HepG2 (cell line): Measurements from ENCODE around the gene SDK2. TPM values are rescaled to one million over a fixed set of nuclear protein-coding genes. Genes with fewer than 3 reads are reported as not detected.

Experiments
- ATAC-seq: fragments of 200-7000 bp; cut with Tn5 transposase; 3 replicates; pipeline ENCODE4 v1.9.1; 2020; ENCODE audit warnings: mild to moderate bottlenecking, moderate library complexity
- BruUV-seq: library from RNA; stranded (reverse); fragments of 400-500 nt; replicated peaks from 2 replicates; lab custom pipeline; 2021; lab: Mats Ljungman, UMichigan
- CTCF ChIA-PET: fragments of 300-600 bp; formaldehyde crosslinking; extraction: SDS; loops from one replicate; lab custom pipeline; 2021; ENCODE audit warnings: low total read pairs, inconsistent platforms, low intra/inter-chr PET ratio; lab: Yijun Ruan, JAX
- POLR2A ChIA-PET: fragments of 350-600 bp; sonication (Branson Sonifier 250); formaldehyde crosslinking; loops from one replicate; lab custom pipeline; 2020; ENCODE audit warnings: antibody characterized with exemption, inconsistent platforms; lab: Yijun Ruan, JAX
- DNase-seq: peaks from one replicate; pipeline ENCODE4 v3.0.0-alpha.2; 2015; ENCODE audit warnings: low spot score
- FAIRE-seq: peaks from 3 replicates; lab custom pipeline; 2011; peaks lifted over from hg19 to GRCh38; lab: Jason Lieb, UNC
- H2AFZ ChIP-seq: one replicate; pipeline ENCODE4 v1.6.1; 2011; ENCODE audit warnings: low read length, inconsistent platforms
- H3K27ac ChIP-seq: fragments of 300-600 bp; 3 replicates; pipeline ENCODE4 v1.8.0; 2011; ENCODE audit warnings: mixed run types, mild to moderate bottlenecking, mixed read lengths, low read length, inconsistent platforms; ENCODE audit not compliant: insufficient read depth; ENCODE audit errors: extremely low read length
- H3K27me3 ChIP-seq, 2 experiments: fragments of 200-600 bp in 1 of 2; 2 replicates in 1 of 2; 3 replicates in 1 of 2; pipeline versions ENCODE4 v1.6.0 to v1.8.0; 2011; ENCODE audit warnings: low read length in 2 of 2, mild to moderate bottlenecking in 2 of 2, moderate library complexity in 2 of 2, inconsistent platforms in 1 of 2; ENCODE audit not compliant: insufficient read depth in 2 of 2, control insufficient read depth in 1 of 2
- H3K36me3 ChIP-seq, 2 experiments: fragments of 200-600 bp in 1 of 2; replicated peaks in 1 of 2; 2 replicates in 1 of 2; 3 replicates in 1 of 2; pipeline versions ENCODE4 v1.5.1 to v1.8.0; 2011; ENCODE audit warnings: low read length in 2 of 2, inconsistent platforms in 1 of 2; ENCODE audit not compliant: insufficient read depth in 2 of 2, control insufficient read depth in 1 of 2
- H3K4me1 ChIP-seq: 2 replicates; pipeline ENCODE4 v1.5.1; 2012; ENCODE audit warnings: low read length, inconsistent platforms; ENCODE audit not compliant: insufficient read depth
- H3K4me2 ChIP-seq: 2 replicates; pipeline ENCODE4 v1.6.0; 2011; ENCODE audit warnings: low read depth, low read length, inconsistent platforms
- H3K4me3 ChIP-seq, 3 experiments: fragments of 200-600 bp in 1 of 3; sonication (generic), shearing (Covaris generic) in 1 of 3; replicated peaks in 1 of 3; 2 replicates each; pipeline ENCODE4 v1.5.1; 2011 to 2016; ENCODE audit warnings: low read length in 3 of 3, inconsistent platforms in 2 of 3, low read depth in 2 of 3, mild to moderate bottlenecking in 2 of 3, control low read depth in 1 of 3, mixed read lengths in 1 of 3; ENCODE audit not compliant: insufficient read depth in 1 of 3
- H3K79me2 ChIP-seq: one replicate; pipeline ENCODE4 v1.6.1; 2011; ENCODE audit warnings: low read length, inconsistent platforms; ENCODE audit not compliant: insufficient read depth
- H3K9ac ChIP-seq: 2 replicates; pipeline ENCODE4 v1.6.0; 2011; ENCODE audit warnings: mild to moderate bottlenecking, low read depth, low read length, inconsistent platforms; ENCODE audit not compliant: insufficient read depth
- H3K9me3 ChIP-seq: 2 replicates; pipeline ENCODE4 v1.5.1; 2012; ENCODE audit warnings: mild to moderate bottlenecking, low read length
- H4K20me1 ChIP-seq: 2 replicates; pipeline ENCODE4 v1.6.0; 2011; ENCODE audit warnings: inconsistent platforms, mild to moderate bottlenecking, low read length, moderate library complexity; ENCODE audit not compliant: insufficient read depth
- CHCHD3 ChIP-seq: sonication (generic); formaldehyde crosslinking; IDR thresholded peaks from 2 replicates; pipeline ENCODE4 v1.8.0; 2022; ENCODE audit warnings: mild to moderate bottlenecking, missing genetic modification reagents, moderate library complexity
- FOXA1 ChIP-seq, 2 experiments: fragments of 450-650 bp in 1 of 2; sonication (generic) in 1 of 2; formaldehyde crosslinking in 1 of 2; IDR thresholded peaks; 2 replicates each; pipeline versions ENCODE4 v1.4.0 to v1.6.1; 2016 to 2020; ENCODE audit warnings: missing genetic modification reagents in 1 of 2
- PATZ1 ChIP-seq: sonication (generic); formaldehyde crosslinking; IDR thresholded peaks from 2 replicates; pipeline ENCODE4 v1.4.0; 2020; ENCODE audit warnings: missing genetic modification reagents
- PCBP1 ChIP-seq: fragments of 200-400 bp; formaldehyde crosslinking; IDR thresholded peaks from 2 replicates; pipeline ENCODE4 v1.6.1; 2017; ENCODE audit warnings: mild to moderate bottlenecking, low read depth, low read length, borderline replicate concordance
- RBM39 ChIP-seq: fragments of 200-400 bp; formaldehyde crosslinking; IDR thresholded peaks from one replicate; pipeline ENCODE4 v1.6.1; 2018; ENCODE audit warnings: antibody characterized with exemption, mild to moderate bottlenecking, low read depth, low read length; ENCODE audit not compliant: poor library complexity, severe bottlenecking
- SALL1 ChIP-seq: sonication (generic); formaldehyde crosslinking; IDR thresholded peaks from 2 replicates; pipeline ENCODE4 v1.8.0; 2022; ENCODE audit warnings: mild to moderate bottlenecking, missing genetic modification reagents
- STAT5B ChIP-seq: sonication (generic); formaldehyde crosslinking; IDR thresholded peaks from 2 replicates; pipeline ENCODE4 v1.4.0; 2020; ENCODE audit warnings: missing genetic modification reagents
- XRCC5 ChIP-seq: fragments of 200-400 bp; formaldehyde crosslinking; optimal IDR thresholded peaks from 2 replicates; pipeline ENCODE3; 2017; ENCODE audit warnings: mild to moderate bottlenecking, low read length
- ZNF414 ChIP-seq: sonication (generic); formaldehyde crosslinking; IDR thresholded peaks from 2 replicates; pipeline ENCODE4 v1.5.0; 2020; ENCODE audit warnings: missing genetic modification reagents
- ZNF558 ChIP-seq: sonication (generic); formaldehyde crosslinking; IDR thresholded peaks from 2 replicates; pipeline ENCODE4 v1.9.0; 2022; ENCODE audit warnings: mild to moderate bottlenecking, missing genetic modification reagents, borderline replicate concordance
- ZNF839 ChIP-seq: sonication (generic); formaldehyde crosslinking; IDR thresholded peaks from 2 replicates; pipeline ENCODE4 v1.4.0; 2020; ENCODE audit warnings: missing genetic modification reagents, mild to moderate bottlenecking, borderline replicate concordance
- WGBS: methylation state at CpG from one replicate; pipeline ENCODE4 v1.1.6; 2017; ENCODE audit warnings: low lambda C conversion rate; 5-methylcytosine and 5-hydroxymethylcytosine counted together
- in situ Hi-C: cut with HindIII; loops from 2 replicates; pipeline ENCODE4 v1.10.0; 2017; ENCODE audit warnings: low pct_unique_long_range_greater_than_20kb; ENCODE audit not compliant: extremely low pct_ligation_motif_present
- intact Hi-C: fragments of 100-400 bp; cut with micrococcal nuclease; formaldehyde crosslinking; loops from one replicate; pipeline ENCODE4 v1.10.0; 2022; ENCODE audit not compliant: unreplicated experiment
- polyA plus RNA-seq, 8 experiments: library from polyadenylated mRNA; depleted of rRNA in 3 of 8; stranded (reverse) in 7 of 8; unstranded in 1 of 8; fragments of >200 nt; fragmentation: Illumina TruSeq in 4 of 8; extraction: Trizol in 4 of 8; gene quantifications; 2 replicates each; pipeline versions ENCODE4 v1.2.1 to v1.2.3, GENCODE V29; 2011 to 2016; ENCODE audit warnings: low read depth in 4 of 8, missing spikeins in 1 of 8, mixed read lengths in 1 of 8; ENCODE audit not compliant: insufficient read depth in 1 of 8
- total RNA-seq, 5 experiments: library from RNA; depleted of rRNA; stranded (reverse); fragments of >200 nt; fragmentation: Illumina TruSeq; extraction: Trizol; gene quantifications; 2 replicates each; pipeline ENCODE4 v1.2.3, GENCODE V29; 2016; ENCODE audit warnings: low read depth in 1 of 5
- TF ChIP-seq, protein P1 (sequence below): sonication (generic); formaldehyde crosslinking; IDR thresholded peaks from 2 replicates; pipeline ENCODE4 v1.5.1; 2020; ENCODE audit warnings: mild to moderate bottlenecking, missing genetic modification reagents, moderate library complexity

The SDK2 gene
- total and polyA plus RNA-seq, 2 of the 13 experiments (the other 11 are each of a cell fraction or from before 2014, with no cell fraction given) = not detected

DNA sequence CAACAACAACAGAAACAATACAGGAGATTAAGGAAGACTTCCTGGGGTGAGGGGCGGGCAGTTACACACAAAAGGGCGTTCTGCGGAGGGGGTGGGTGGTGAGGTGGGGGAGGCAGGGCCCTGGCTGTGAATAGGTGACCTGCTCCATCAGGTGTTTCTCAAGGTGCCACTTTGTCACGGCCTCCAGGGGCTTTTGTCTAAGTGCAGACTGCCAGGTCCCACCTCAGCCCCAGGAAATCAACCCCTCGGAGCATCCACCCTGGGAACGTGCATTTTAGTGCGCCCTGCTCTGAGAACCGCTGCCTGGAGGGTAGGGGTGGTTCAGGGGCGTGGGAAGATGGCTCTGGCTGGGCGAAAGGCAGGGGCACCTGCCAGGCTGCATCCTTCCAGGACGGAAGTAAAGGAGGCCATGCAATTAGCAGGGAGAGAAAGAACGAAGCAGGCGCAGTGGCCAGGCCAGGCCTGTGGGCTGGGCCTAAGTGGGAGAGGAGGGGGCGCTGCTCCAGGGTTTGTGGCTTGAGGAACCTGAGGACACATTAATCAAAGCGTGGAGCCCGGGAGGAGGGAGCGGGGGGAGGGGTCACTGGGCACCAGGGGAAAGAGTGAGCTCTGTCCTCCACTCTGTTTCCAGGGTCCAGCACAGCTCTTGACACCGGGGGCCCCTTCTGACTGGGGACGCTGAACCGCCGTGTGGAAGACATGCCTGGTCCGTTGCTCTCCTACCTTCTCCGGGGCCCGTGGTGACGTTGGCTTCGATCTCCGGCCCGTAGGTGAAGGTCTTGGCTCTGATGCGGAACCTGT lies 283.1 kb downstream of the SDK2 start:
- no TSS peak for BruUV-seq
- POLR2A ChIA-PET = no interaction called here
- Histone ChIP-seq H3K9ac (peak overlapping the region; percentile 2; the same call in 1 of the 2 replicates), H3K27ac (no peak overlapping the region), H3K4me2 (peak overlapping the region; percentile 64), H3K36me3 (no peaks in the 10 kb centered on the region), H3K4me3 (peak overlapping the region in 1 of 3 experiments; percentile 49; a peak in 1 of 6 replicates), H3K27me3 (peaks cover 33 to 88% of the 10 kb centered on the region in 2 experiments), H3K79me2 (no peaks in the 10 kb centered on the region), H4K20me1 (no peaks in the 10 kb centered on the region), H2AFZ (no peak overlapping the region), H3K4me1 (peaks cover 63% of the 10 kb centered on the region), H3K9me3 (no peaks in the 10 kb centered on the region)
- intact Hi-C loops = loop anchor here (2.0 kb wide), 1 partner anchor 50 kb away; no protein-coding TSS in a partner anchor
- 19% methylated on average over 28 of the region's 29 CpGs for WGBS
- FAIRE-seq (no peak), DNase-seq (no peak), ATAC-seq (peak; percentile 8; the same call in 1 of the 3 replicates)
- CTCF ChIA-PET = interaction anchor here (1.5 to 1.9 kb wide), 2 partner anchors 105 kb away, joined by 4 to 9 read pairs; no protein-coding TSS in a partner anchor
- in situ Hi-C loops = loop anchor here (5.0 kb wide), 1 partner anchor 49 kb away; the partner anchor contains the start of gene CDC42EP4
- TF ChIP-seq PCBP1 (0 out of 2 replicates have a peak, but pooled peaks have one; percentile 56), SALL1 (CRISPR knock-in tag) (peak; percentile 33; the same call in 1 of the 2 replicates), ZNF839 (CRISPR knock-in tag) (peak; percentile 80; the same call in 1 of the 2 replicates), ZNF558 (CRISPR knock-in tag) (0 out of 2 replicates have a peak, but pooled peaks have one; percentile 27), STAT5B (CRISPR knock-in tag) (no peak), ZNF414 (0 out of 2 replicates have a peak, but pooled peaks have one; percentile 18), PATZ1 (peak; percentile 8; the same call in 1 of the 2 replicates), XRCC5 (peak; percentile 13), RBM39 (peak; percentile 25), FOXA1 (IDR thresholded peaks at IDR 0.05) (no peak), FOXA1 (CRISPR knock-in tag; IDR thresholded peaks at IDR 0.05) (no peak), CHCHD3 (CRISPR knock-in tag) (no peak)
- TF ChIP-seq, protein P1, sequence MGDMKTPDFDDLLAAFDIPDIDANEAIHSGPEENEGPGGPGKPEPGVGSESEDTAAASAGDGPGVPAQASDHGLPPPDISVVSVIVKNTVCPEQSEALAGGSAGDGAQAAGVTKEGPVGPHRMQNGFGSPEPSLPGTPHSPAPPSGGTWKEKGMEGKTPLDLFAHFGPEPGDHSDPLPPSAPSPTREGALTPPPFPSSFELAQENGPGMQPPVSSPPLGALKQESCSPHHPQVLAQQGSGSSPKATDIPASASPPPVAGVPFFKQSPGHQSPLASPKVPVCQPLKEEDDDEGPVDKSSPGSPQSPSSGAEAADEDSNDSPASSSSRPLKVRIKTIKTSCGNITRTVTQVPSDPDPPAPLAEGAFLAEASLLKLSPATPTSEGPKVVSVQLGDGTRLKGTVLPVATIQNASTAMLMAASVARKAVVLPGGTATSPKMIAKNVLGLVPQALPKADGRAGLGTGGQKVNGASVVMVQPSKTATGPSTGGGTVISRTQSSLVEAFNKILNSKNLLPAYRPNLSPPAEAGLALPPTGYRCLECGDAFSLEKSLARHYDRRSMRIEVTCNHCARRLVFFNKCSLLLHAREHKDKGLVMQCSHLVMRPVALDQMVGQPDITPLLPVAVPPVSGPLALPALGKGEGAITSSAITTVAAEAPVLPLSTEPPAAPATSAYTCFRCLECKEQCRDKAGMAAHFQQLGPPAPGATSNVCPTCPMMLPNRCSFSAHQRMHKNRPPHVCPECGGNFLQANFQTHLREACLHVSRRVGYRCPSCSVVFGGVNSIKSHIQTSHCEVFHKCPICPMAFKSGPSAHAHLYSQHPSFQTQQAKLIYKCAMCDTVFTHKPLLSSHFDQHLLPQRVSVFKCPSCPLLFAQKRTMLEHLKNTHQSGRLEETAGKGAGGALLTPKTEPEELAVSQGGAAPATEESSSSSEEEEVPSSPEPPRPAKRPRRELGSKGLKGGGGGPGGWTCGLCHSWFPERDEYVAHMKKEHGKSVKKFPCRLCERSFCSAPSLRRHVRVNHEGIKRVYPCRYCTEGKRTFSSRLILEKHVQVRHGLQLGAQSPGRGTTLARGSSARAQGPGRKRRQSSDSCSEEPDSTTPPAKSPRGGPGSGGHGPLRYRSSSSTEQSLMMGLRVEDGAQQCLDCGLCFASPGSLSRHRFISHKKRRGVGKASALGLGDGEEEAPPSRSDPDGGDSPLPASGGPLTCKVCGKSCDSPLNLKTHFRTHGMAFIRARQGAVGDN (CRISPR knock-in tag) = peak; percentile 61
